Measurements from ENCODE around the gene PSMB11. TPM values are rescaled to one million over a fixed set of nuclear protein-coding genes. Genes with fewer than 3 reads are reported as not detected.
"Not testable (repeated sequence)": the region's sequence is repeated elsewhere in the genome, so short reads cannot be mapped to it uniquely, and the experiment has no call there.

Gene PSMB11, protein sequence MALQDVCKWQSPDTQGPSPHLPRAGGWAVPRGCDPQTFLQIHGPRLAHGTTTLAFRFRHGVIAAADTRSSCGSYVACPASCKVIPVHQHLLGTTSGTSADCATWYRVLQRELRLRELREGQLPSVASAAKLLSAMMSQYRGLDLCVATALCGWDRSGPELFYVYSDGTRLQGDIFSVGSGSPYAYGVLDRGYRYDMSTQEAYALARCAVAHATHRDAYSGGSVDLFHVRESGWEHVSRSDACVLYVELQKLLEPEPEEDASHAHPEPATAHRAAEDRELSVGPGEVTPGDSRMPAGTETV
- polyA plus RNA-seq (2013, experiment 1 of 2; ENCODE audit: insufficient read length): not detected
- polyA plus RNA-seq (2013, experiment 2 of 2; ENCODE audit: insufficient read length): not detected

DNA sequence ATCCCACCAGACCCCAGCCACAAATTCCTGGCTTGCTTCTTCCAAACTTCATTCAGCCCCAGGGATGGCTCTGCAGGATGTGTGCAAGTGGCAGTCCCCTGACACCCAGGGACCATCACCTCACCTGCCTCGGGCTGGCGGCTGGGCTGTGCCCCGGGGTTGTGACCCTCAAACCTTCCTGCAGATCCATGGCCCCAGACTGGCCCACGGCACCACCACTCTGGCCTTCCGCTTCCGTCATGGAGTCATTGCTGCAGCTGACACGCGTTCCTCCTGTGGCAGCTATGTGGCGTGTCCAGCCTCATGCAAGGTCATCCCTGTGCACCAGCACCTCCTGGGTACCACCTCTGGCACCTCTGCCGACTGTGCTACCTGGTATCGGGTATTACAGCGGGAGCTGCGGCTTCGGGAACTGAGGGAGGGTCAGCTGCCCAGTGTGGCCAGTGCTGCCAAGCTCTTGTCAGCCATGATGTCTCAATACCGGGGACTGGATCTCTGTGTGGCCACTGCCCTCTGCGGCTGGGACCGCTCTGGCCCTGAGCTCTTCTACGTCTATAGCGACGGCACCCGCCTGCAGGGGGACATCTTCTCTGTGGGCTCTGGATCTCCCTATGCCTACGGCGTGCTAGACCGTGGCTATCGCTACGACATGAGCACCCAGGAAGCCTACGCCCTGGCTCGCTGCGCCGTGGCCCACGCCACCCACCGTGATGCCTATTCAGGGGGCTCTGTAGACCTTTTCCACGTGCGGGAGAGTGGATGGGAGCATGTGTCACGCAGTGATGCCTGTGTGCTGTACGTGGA lies at the start of gene PSMB11:
Gene PSMB11, plus strand, starts transcription at position 51 of the 804 bp plus-strand sequence. Its CDS starts 14 bp downstream, at position 65.
- DNase-seq: no peak

DNA sequence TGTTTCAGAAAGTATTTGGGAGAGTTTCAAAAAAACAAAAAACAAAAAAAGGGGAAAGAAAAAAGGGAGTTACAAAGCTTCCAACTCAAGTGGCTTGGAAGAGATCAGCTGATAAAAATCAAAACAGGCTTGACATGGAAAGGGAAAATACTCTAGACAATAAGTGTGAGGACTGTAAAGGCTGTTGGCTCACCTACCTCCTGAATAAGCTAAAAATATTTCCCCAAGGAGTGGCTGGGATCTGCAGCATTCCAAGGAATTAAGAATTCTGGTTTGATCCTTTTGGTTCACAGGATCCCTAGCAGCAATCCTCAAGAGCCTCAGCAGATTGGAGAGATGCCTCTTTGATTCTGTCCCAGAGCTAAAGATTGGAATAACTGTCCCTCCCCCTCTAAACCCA lies 48.5 kb upstream of the PSMB11 start:
- DNase-seq: no peak

DNA sequence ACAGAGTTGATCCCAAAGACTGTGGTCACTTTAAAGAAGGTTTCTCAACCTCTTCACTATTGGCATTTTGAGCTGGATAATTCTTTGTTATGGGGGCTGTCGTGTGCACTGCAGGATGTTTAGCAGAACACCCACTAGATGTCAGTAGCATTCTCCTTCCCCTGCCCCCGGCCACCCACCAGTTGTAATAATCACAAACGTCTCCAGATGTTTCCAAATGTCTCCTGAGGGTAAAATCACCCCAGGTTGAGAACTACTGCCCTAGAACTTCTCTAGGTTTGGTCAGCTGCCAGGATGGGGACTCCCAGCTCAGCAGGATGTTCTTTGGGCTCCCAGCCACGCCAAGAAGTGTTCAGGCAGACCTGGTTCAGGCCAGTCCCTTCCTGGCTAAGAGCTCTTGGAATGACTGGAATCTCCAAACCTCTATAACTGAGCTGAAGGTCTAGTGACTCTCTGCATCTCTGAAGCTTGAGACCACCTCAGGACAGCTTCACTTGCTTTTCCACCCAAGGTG lies 47.2 kb upstream of the PSMB11 start:
- DNase-seq: peak; percentile 65

DNA sequence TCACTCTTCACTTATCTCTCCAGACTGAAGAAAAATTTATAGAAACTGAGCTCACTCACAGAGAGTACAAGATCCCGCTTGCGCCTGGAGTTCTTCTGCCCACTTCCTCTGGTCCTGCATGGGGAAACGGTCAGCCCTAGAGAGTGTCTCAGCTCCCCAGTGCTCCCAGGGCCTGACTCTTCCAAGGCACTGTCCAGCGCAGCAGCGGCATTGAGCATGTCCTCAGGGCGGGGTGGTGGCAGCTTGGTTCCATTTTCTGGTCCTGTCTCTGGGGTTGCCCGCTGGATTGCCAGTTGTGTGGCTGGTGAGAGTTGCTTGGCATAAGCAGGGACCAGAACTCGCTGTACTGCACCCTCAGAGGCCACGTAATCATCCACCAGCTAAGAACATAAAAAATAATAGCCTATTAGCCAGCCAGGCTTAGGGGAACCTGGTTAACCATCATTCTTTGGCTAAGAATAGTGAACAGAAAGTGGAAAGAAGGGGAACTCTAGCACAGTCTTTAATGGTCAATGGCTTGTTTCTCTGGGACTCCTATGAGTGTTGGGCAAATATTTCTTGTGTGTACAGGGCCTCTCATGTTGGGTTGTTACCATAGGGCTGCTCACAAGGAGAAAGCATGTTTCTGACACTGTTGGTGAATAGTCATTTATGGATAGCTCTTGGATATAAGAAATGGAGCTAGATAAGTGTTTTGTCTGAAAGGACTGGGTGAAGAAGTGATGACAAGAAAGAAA lies 46.0 kb upstream of the PSMB11 start:
- no peak for DNase-seq

DNA sequence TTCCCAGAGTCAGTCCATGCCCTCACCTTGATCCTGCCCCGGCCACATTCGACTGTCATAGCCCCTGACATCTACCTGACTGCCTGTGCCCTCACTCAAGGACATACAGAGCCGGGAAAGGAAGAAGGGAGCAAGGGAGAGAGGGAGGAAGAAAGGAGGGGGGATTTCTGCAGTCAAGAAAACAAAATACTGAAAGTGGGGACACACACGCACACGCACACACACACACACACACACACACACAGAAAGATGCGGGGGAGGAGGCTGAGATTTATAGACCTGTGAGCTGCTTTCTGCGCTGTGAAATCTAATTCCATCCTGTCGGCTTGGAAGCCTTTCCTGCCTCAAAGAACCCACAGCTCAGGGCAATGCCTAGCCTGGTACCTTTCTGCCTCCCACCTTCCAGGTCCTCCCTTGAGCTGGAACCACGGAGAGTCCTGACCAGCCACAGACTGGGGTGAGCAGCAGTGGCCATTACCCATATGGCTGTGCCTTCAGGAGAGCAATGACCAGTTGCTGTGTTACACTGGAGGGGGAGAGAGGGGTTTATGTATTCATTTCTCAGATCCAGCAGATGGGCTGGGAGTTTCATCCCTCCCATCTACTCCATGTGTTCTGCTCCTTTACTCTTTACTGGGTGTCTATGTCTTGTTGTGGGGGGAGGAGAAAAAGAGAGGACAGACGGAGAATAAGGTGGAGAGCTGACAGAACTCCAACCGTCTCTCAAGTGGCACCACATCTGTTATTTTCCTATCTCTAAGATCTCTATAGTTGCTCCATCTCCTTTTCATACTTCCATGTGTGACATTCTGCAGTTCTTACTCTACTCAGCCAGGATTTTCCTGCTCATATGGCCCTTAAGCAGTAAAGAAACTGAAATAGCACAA lies 45.0 kb upstream of the PSMB11 start:
- DNase-seq: no peak

DNA sequence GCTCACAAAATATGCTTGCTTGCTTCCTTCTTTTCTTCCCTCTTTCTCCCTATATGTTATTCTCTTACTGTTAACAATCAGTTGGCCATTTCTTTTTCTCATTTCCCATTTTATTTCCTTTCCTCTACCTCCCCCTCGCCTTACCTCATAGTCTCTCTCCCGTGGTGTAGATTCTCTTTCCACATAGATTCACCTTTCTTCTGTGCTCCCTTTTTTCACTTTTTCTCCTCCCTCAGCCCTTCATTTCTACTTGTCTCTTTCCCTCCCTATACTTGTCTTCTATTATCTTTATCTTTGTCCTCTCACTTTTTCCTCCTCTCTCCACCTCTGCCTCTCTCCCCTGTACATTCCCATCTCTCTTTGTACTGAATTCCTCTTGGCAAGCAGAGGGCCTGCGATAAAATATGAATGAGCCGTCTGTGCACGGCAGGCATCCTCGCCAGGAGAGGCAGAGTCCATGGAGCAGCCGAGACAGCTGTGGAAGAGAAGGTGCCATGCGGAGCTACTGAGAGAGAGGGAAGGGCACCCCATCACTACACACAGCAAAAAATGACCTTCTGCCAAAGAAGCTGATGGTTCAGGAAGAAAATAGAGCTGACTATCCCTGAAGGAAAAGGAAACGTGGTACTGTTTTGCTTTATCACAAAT lies 44.2 kb upstream of the PSMB11 start:
- DNase-seq: no peak

DNA sequence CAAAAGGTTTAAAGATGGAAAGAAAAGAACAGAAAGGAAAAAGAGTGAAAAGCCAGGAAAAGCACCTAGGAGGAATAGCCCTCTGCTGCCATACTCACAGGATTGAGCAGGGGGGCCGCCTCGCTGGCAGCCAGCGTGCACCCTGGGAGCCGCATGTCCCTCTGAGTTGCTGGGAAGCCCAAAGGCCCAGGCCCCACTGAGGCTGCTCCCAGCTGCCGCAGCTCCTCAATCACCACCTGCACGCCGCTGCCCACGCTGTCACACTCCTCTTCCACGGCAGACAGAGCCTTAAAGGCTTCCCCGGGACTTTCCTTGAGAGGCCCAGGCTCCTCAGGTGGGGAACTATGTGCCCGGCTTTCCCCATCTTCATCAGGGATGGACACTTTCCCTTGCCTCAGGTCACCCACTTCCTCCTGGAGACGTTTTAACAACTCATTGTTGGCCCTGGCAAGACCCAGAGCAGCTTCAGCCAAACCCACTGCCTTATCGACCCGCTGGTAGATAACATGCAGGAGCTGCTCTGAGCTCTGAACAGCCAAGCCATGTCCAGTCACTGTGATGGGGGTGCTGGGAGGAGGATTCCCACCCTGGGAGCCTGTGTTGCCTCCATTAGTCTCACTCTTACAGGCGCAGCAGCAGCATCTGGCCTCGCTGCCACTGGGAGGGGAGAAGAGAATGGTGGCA lies 43.5 kb upstream of the PSMB11 start:
- DNase-seq: no peak

DNA sequence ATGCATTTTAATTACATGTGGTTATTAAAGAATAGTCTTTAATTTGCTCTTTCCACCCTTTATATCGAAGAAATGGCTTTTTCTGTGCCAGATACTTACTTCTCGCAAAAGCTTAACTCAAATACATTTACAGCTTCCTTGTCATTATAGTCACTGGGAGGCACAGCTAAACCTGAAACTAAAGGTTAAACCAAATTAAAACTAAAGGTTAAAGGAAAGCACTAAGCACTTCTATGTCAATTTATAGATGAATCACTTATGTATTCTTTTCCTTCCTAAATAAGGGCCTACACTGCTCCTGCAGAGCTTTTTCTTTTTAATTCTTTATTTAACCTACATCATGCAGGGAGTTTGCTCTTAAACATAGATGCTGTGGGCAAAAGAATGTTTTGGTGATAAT lies 41.2 kb upstream of the PSMB11 start:
- no peak for DNase-seq

DNA sequence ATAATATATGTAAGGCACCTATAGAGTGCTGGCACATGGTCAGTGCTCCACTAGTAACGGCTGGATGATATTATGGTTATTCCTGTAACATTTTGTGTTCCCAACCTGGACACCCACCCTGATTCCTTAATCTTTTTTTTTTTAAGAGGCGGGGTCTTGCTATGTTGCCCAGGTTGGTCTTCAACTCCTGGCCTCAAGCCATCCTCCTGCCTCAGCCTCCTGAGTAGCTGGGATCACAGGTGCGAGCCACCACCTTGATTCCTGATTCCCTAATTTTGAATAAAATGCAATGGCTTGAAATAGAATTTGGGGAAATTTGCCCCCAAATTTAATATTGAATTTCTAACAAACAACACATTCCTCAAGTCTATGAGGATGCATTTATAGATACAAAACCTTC lies 39.4 kb upstream of the PSMB11 start:
- no peak for DNase-seq

DNA sequence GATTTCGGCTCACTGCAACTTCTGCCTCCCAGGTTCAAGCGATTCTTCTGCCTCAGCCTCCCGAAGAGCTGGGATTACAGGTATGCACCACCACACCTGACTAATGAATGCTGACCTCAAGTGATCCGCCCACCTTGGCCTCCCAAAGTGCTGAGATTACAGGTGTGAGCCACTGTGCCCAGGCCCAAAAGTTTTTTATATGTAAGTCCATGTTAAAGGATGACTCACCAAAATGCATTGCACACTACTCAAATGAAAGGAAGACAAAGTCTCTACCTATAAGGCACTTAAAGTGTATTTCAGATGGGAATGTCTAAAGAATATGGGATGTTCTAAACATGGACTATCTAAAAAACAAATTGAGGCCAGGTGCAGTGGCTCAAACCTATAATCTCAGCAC lies 37.7 kb upstream of the PSMB11 start:
- DNase-seq: not testable (repeated sequence)

DNA sequence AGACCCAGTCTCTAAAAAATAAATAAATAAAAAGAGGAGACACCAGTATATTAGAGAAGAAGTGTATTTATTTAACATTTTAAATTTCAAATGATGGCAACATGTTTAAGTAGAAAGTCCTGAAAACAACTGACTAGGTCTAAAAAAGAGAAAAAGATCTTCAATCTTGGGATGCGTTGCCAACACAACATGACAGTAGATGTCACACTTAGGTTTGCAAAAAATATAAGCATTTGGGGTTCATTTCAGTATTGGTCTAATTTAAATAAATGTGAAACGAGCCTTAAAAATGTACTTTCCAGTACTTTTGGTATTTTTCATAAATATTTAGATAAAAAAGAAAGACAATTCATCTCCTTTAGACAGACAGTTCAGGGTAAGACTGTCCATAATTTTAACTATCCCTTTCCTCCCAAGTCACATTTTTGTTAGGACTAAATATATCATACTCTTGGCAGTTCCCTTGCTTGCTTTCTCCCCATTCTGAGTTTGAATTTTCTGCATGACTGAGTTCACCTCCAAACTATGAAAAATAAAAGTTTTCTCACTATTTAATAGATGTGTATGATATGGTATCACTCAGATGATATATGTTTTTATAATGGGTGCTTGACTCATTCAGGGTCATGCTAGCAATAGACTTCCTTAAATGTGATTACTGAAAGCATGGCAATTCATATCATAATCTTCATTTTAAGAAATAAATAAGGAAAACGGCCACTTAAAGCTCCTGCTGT lies 36.4 kb upstream of the PSMB11 start:
- DNase-seq: peak; percentile 24

DNA sequence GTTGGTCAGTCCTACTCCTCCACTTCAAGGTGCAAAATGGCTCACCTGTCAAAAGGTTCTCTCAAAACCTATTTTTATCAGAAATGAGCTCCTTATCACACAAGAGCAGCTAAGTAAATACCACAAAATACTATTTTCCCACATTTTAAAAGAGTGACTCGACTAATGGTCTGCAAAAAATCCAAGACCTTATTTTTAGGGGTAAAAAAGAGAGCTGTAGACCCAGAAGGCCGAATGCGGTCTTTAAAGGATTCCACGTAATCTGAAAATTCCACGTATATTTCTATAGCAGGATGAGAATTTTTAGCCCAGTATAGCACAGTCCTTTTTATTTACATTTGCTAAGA lies 35.9 kb upstream of the PSMB11 start:
- no peak for DNase-seq

DNA sequence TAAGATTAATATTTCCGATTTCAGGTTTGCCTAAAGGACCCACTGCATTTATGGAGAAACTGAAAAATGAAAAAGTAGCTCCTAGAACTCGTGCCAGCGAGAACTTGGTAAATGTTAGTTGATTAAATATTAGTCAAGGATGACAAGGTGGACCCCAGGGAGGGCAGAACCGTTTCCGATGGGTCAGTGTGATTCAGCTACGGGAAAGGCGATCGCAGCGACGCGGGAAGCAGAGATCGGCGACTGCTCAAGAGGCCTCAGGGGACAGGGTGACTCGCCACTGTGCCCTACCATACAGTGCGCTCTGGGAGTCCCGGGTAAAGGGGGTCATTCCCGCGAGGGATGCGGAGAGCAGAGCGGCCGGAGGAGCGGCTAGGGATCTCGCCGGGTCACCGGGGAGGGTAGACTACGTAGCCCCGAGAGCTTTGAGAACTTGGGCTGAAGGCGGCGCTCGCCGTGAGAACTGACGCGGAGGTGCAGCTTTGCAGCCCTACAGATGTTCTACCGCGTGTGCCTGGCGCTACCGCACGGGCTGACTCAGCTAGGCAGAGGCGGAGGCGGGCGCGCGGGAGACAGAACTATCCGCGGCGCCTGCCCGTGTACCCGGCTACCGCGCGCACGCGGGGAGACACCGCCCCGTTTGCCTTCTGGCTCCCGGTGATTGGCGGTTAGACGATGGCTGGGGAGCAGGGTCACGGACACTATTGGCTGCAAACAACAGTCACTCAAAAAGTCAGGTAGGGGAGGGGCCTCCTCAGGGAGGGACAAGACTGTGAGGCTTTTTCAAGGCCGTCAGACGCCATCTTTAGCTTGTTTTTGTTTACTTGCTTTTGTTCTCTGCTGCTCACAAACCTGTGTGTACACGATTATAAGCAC lies 35.2 kb upstream of the PSMB11 start:
- peak; percentile 98 for DNase-seq

DNA sequence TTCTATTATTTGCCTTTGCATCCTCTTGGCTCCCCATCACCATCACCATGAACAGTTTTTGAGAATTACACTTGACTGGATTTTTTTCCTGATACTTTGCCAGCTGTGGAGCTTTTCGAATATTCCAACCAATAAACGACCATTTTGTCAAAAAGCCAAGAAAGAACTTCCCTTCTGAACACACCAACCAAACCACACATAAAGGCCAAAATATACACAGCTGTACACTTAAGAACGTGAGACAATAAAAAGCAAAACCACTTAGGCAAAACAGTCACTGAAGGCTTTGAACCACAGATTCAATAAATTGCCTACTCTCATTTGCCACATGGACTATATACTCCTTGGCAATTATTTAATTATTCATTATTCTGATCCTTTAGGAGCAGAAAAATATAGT lies 33.2 kb upstream of the PSMB11 start:
- no peak for DNase-seq

DNA sequence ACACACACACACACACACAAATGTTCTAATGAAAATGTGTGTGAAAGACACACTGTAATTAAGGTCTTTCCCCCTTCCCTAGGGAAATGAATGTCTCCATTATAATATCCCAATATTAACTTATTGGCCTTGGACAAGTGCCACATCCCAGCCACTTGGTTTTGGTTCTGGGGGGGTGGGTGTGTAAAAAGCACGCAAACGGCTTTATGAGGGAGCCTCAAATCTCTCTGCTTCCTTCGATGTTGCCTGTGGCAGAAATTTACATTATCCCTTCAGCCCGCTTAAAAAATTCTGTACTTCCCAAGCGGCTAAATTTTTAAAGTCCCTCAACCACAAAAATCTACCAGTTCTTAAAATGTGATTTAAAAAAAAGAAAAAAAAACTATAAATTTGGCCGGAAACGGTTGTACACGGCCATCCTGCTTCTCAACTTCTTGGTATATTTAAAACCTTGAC lies 32.5 kb upstream of the PSMB11 start:
- no peak for DNase-seq

DNA sequence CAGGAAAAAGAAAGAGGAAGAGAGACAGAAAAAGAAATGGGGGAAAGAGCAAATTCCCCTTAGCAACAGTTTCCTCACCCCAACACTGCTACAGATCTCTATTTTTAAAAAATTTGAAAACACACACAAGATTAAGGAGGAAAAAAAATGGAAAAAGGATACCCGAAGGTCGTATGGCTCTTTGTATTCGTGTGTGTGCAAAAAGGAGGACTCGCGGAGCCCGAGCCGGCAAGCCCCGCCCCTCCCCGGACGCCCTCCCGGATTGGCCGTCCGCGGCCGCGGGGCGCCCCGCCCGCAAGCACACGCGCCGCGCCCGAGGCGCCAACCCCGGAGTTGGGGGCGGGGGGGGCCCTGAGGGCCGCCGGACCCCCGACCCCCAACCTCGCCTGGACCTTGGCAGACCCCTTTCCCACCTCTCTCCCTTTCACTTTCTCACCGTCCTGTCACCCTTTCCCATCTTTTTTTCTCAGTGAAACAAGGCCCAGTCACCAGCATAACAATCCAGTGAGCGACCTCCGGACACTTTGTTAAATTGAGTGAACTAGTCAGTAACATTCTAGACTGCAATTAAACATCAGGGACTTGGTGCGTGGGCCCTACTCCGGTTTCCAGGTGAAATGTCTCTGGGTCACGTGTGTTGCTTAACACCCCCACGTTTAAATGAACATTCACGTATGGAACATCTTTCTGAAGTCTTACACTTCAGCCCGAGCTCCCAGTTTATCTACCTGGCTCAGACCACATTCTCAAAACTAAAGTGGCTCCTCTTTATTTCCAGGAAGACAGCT lies 31.9 kb upstream of the PSMB11 start, which contains the start of gene C14orf93:
Gene C14orf93, minus strand, starts transcription at position 205 of the 788 bp plus-strand sequence. CDS start 11,120 bp downstream, outside the sequence.
- DNase-seq: peak; percentile 73

DNA sequence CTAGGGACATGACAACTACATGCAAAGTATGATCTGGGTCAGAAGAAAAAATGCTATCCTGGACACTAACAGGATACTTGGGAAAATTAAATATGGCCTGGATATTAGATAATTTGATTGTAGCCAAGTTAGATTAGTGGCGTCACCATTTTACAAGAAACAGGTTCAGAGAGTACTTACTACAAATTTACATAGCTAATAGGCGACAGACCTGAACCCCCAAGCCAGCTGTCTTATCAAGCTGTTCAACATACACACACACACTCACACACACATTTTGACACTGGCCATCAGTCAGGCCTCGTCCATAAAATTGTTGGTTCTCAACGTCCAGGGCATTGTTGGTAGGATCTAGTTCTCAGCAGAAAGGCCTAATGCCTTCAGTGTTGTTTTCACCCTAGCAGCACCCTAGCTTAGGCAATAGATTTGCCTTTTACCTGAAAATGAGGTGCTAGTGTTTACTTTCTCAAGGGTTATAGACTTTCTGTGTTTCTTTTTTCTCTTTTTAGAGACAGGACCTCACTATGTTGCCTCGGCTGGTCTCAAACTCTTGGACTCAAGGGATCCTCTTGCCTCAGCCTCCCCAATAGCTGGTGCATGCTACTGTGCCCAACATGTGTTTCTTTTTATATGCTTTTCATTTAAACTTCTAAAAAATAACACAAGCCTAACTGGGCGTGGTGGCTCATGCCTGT lies 28.8 kb upstream of the PSMB11 start:
- DNase-seq: no peak

Measured in fibroblast of skin of scalp (primary cell).